GM21717 (cell line): ENCODE measurements around the gene IDH2.
"Not testable (repeated sequence)": the region's sequence is repeated elsewhere in the genome, so short reads cannot be mapped to it uniquely, and the experiment has no call there.

ENCODE experiments used
- ATAC-seq: cut with Tn5 transposase; IDR thresholded peaks from one replicate; pipeline ENCODE4 v1.9.1; 2021; ENCODE audit warnings: mild to moderate bottlenecking, moderate library complexity; ENCODE audit not compliant: unreplicated experiment

IDH2 gene

GRCh38 chr15:90115783-90116182 lies 13.5 kb upstream of the IDH2 start:
- no peak for ATAC-seq

GRCh38 chr15:90114451-90114901 lies 12.2 kb upstream of the IDH2 start:
- ATAC-seq: no peak

- no peak for ATAC-seq
These were observed 10.9 kb upstream of the IDH2 start for GRCh38 chr15:90113166-90113565.

GRCh38 chr15:90109163-90109751 lies 7.0 kb upstream of the IDH2 start:
- ATAC-seq: not testable (repeated sequence)

- ATAC-seq: not testable (repeated sequence)
These were observed 5.8 kb upstream of the IDH2 start for GRCh38 chr15:90108038-90108437.

- no peak for ATAC-seq
These were observed 4.4 kb upstream of the IDH2 start for GRCh38 chr15:90106522-90107117.

- no peak for ATAC-seq
These were observed 3.3 kb upstream of the IDH2 start for GRCh38 chr15:90105521-90105920.

- ATAC-seq: no peak
These were observed 2.3 kb upstream of the IDH2 start for GRCh38 chr15:90104551-90104950.

- no peak for ATAC-seq
These were observed 1.5 kb upstream of the IDH2 start for GRCh38 chr15:90103701-90104329.

GRCh38 chr15:90101130-90101968 lies 919 bp downstream of the IDH2 start:
- ATAC-seq: no peak

- ATAC-seq: no peak
These were observed 2.1 kb downstream of the IDH2 start for GRCh38 chr15:90099868-90100831.

- ATAC-seq: no peak
These were observed 3.0 kb downstream of the IDH2 start for GRCh38 chr15:90099072-90099867.

- ATAC-seq: peak; percentile 57
These were observed 4.8 kb downstream of the IDH2 start for GRCh38 chr15:90097475-90097874.

- ATAC-seq: no peak
These were observed 6.7 kb downstream of the IDH2 start for GRCh38 chr15:90095521-90095959.

- ATAC-seq: no peak
These were observed 10.9 kb downstream of the IDH2 start for GRCh38 chr15:90091156-90091931.

GRCh38 chr15:90090226-90090848 lies 11.9 kb downstream of the IDH2 start:
- no peak for ATAC-seq

GRCh38 chr15:90087454-90088154 lies 14.7 kb downstream of the IDH2 start:
- no peak for ATAC-seq

GRCh38 chr15:90086868-90087268 lies 15.4 kb downstream of the IDH2 start:
- ATAC-seq: no peak
